ENCODE results near the gene DNAJC13.

DNA sequence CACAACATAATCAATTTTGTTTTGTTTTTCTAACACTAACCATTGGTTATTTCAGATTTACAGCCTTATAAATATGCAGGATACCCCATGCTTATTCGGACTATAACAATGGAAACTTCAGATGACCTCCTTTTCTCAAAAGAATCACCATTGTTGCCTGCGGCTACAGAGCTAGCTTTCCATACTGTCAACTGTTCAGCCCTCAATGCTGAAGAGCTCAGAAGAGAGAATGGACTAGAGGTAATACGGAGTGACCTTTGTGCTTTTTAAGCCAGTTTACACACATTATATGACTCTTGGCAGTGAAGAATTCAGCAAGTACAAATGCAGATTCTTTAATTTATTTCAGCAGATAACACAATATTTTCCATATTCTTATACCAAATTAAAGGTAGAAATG, 81.8 kb downstream of the DNAJC13 start:
- TF ChIP-seq, protein P1, sequence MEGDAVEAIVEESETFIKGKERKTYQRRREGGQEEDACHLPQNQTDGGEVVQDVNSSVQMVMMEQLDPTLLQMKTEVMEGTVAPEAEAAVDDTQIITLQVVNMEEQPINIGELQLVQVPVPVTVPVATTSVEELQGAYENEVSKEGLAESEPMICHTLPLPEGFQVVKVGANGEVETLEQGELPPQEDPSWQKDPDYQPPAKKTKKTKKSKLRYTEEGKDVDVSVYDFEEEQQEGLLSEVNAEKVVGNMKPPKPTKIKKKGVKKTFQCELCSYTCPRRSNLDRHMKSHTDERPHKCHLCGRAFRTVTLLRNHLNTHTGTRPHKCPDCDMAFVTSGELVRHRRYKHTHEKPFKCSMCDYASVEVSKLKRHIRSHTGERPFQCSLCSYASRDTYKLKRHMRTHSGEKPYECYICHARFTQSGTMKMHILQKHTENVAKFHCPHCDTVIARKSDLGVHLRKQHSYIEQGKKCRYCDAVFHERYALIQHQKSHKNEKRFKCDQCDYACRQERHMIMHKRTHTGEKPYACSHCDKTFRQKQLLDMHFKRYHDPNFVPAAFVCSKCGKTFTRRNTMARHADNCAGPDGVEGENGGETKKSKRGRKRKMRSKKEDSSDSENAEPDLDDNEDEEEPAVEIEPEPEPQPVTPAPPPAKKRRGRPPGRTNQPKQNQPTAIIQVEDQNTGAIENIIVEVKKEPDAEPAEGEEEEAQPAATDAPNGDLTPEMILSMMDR (IDR thresholded peaks at IDR 0.05) = no peak
- TF ChIP-seq EZH2 (IDR thresholded peaks at IDR 0.05; ENCODE audit: borderline replicate concordance, insufficient read depth, low read depth, low read length, poor library complexity, severe bottlenecking) = no peak
